CD1c-positive myeloid dendritic cell (primary cell): Measurements from ENCODE around the gene SETDB2.

Experiments
- DNase-seq: peaks from one replicate; pipeline ENCODE4 v3.0.0-alpha.2; 2016; ENCODE audit errors: extremely low spot score

Gene SETDB2, protein sequence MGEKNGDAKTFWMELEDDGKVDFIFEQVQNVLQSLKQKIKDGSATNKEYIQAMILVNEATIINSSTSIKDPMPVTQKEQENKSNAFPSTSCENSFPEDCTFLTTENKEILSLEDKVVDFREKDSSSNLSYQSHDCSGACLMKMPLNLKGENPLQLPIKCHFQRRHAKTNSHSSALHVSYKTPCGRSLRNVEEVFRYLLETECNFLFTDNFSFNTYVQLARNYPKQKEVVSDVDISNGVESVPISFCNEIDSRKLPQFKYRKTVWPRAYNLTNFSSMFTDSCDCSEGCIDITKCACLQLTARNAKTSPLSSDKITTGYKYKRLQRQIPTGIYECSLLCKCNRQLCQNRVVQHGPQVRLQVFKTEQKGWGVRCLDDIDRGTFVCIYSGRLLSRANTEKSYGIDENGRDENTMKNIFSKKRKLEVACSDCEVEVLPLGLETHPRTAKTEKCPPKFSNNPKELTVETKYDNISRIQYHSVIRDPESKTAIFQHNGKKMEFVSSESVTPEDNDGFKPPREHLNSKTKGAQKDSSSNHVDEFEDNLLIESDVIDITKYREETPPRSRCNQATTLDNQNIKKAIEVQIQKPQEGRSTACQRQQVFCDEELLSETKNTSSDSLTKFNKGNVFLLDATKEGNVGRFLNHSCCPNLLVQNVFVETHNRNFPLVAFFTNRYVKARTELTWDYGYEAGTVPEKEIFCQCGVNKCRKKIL

DNA sequence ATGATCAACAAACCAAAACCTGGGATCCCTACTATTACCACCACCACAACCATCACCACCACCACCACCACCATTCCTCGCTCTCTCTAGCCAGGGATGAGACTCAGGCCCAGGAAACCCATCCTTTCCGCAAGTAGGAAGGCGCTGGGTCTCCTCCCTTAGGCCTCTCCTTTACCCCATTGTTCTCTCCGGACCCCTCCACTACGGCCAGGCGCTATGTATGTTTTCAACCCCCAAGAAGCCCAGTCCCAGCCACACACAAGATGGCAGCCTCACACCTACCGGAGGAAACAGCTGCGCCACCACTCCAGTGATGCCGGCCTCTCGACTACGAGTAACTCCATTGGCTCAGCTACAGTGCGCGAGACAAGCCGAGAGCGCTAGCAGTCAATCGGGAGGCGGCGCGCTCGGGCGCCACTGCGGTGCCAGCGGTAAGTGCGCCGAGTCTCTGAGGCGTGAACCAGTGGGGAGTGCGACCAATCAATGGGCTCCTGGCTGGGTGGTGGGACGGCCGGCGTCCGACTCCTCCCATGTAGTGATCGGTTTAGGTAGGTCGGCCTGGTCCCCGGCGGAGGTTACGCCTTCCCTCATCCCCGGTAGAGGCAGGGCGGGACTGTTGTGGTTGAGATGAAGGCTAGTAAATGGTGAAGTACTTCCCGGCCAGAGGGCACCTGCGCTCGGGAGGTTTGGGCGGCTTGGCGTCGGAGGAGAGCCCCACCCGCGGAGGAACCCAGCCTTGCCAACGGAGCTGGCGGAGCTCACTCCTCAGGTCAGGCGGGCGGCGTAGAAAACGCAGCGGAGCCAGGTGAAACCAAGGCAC lies at the start of gene SETDB2, which contains the start of gene CAB39L:
Gene SETDB2, plus strand, starts transcription at position 571 of the 820 bp plus-strand sequence. CDS start 7,620 bp downstream, outside the sequence.
Gene CAB39L, minus strand, starts transcription at position 361 of the 820 bp plus-strand sequence. CDS start 61,154 bp downstream, outside the sequence.
- peak; percentile 99 for DNase-seq

- no peak for DNase-seq
Measured at GRCh38 chr13:49395451-49395865, 48.6 kb upstream of the SETDB2 start.

DNA sequence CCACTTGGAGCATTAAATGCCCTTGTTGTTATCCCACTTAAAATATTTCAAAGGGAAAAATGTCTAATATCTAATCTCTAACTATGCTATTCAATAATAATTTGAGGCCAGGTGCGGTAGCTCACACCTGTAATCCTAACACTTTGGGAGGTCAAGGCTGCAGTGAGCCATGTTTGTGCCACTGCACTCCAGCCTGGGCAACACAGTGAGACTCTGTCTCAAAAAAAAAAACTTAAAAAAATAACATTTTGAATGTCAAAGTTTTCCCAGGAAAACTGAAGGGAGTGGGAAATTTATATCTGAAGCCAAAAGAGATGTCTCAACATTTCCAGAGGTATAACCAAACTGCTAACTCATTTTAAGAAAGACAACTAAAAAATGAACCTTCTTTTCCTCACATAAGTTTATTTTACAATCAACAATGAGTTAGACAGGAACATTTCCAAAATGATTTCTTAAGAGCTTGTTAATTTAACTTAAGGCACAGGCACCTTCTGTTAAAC lies 48.1 kb upstream of the SETDB2 start:
- DNase-seq, result no peak

DNA sequence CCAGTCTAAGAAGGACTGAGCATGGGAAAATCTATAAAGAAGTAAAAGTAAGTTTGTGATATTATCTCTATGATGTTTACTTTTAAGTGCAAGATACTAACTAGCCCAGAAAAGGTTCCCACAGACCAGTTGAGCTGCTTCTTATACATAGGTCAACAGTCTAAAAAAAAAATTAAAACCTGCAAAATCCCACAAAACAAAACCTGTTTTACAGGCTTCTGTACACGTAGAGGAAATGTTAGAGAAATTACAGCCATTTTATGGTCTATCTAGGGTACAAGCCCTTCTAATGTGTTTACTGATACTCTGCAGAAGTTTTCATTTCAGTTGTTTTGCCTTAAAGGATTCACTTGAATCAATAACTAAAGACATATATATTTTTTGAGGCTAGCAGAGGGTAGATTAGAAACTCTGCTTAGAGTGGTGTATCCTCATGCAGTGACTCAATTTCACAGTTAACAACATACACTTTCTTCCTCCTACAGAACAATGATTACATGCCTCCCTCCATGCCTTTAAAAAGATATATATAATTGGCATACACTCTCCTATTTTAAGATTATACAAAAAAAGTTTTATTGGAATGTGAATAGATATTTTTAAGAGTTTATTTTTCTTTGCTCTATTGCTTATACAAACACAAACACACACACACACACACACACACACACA lies 44.1 kb upstream of the SETDB2 start:
- no peak for DNase-seq

DNA sequence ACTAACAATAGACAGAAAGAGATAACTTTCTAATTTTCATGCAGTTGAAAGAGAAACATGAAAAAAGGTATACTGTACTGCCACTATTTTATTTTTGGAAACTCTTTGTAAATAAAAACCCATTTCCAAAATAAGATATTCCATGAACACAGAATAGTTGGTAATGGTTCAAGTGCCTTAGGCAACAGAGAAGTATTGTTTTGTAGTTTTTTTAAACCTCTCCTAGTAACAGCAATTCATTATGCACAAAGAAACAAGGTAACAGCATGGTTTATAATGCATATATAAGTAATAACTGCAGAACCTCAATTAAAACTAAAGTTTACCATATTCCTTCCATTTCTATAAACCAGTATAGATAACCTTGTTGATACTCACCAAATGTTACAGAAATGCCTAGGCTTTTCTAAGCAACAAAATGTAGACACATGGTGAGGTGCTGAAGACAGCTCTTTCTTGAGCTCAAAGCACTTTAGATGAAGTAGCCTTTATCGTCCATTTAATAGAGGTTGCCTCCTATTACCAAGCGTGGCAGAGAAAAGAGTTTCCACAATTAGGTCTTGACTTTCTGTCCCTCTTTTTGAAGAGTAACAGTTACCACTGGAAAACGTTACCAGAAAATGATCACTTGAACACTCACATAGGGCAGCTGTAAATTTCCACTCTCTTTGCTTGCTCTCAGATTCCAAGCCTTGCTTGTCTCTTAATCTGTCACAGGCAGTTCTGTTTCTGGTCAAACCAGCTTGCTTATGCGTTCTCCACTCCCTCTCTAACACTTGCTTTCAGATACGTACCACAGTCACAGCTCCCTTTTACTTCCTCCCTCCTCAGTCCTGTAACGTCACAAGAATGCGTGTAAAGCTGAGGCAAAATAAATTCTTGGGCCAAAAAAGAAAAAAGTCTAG lies 43.1 kb upstream of the SETDB2 start:
- peak; percentile 44 for DNase-seq

DNA sequence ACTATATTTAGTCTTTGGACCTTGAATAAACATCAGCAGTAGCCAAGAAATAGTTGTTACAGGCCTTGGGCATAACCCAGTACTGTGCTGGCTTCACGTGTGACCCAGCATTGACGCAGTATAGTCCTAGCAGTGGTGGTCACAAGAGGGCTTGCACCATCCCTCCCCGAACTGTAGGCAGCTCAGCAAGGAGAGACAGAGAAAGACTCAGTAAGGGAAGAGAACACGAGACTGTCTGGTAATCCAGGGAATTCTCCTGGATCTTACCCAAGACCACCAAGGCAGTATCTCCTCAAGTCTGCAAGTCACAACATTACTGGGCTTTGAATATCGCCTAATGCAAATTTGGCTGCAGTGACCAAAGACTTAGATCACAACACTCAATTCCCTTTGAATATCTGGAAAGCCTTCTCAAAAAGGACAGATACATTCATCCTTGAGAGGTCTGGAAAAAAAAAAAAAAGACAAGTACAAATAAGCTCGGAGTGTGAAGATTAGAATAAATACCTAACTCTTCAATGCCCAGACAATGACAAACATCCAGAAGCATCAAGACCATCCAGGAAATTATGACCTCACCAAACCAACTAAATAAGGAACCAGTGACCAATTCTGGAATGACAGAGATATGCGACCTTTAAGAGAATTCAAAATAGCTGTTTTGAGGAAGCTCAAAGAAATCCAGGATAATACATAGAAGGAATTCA lies 39.9 kb upstream of the SETDB2 start:
- DNase-seq, result peak; percentile 45

DNA sequence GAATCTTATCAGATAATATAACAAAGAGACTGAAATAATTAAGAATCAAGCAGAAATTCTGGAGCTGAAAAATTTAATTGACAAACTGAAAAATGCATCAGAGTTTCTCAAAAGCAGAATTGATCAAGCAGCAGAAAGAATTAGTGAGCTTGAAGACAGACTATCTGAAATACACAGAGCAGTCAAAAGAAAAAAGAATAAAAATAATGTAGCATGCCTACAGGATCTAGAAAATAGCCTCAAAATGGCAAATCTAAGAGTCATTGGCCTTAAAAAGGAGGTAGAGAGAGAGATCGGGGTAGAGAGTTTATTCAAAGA lies 39.4 kb upstream of the SETDB2 start:
- no peak for DNase-seq

- DNase-seq, result no peak
Measured at GRCh38 chr13:49407068-49407467, 37.0 kb upstream of the SETDB2 start.

GRCh38 chr13:49407936-49408335 lies 36.1 kb upstream of the SETDB2 start:
- DNase-seq, result no peak

- no peak for DNase-seq
Measured at GRCh38 chr13:49409008-49409407, 35.1 kb upstream of the SETDB2 start.

- no peak for DNase-seq
Measured at GRCh38 chr13:49410006-49410405, 34.1 kb upstream of the SETDB2 start.

GRCh38 chr13:49410477-49410876 lies 33.6 kb upstream of the SETDB2 start:
- no peak for DNase-seq

GRCh38 chr13:49411353-49411752 lies 32.7 kb upstream of the SETDB2 start:
- no peak for DNase-seq

GRCh38 chr13:49412749-49413148 lies 31.3 kb upstream of the SETDB2 start:
- DNase-seq, result no peak

GRCh38 chr13:49417161-49417560 lies 26.9 kb upstream of the SETDB2 start:
- DNase-seq, result no peak

DNA sequence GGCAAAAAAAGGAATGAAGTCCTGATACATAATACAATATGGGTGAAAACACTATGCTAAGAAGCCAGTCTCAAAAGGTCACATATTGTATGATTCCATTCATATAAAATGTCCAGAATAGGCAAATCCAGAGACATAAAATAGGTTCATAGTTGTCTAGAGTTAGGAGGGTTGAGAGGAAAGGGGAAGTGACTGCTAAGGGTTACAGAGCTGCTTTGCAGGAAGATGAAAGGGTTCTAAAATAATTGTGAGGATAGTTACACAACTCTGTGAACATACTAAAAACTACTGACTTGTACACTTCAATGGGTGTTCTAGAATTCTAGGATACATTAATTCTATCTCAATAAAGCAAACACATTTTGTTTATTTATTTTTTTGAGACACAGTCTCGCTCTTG lies 25.9 kb upstream of the SETDB2 start:
- DNase-seq, result peak; percentile 20

GRCh38 chr13:49419276-49419675 lies 24.8 kb upstream of the SETDB2 start:
- DNase-seq, result peak; percentile 56

DNA sequence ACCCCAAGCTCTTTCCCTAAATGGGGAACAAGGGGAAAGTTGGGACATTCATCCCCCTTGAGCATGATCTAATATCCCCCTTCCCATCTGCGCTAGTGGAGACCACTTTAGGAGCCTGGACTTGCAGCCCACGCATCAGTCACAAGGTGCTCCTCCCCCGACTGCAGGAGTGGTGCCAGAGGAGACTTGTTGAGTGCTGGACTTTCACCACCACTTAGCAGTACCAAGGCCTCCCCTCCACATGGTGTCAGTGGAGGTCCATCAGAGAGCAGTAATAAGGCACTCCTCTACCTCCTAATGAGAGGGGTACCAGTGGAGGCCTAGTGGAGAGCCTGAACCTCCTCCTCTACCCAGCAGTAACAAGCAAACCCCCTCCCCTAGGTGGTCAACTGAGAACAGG lies 22.7 kb upstream of the SETDB2 start:
- DNase-seq, result peak; percentile 12

DNA sequence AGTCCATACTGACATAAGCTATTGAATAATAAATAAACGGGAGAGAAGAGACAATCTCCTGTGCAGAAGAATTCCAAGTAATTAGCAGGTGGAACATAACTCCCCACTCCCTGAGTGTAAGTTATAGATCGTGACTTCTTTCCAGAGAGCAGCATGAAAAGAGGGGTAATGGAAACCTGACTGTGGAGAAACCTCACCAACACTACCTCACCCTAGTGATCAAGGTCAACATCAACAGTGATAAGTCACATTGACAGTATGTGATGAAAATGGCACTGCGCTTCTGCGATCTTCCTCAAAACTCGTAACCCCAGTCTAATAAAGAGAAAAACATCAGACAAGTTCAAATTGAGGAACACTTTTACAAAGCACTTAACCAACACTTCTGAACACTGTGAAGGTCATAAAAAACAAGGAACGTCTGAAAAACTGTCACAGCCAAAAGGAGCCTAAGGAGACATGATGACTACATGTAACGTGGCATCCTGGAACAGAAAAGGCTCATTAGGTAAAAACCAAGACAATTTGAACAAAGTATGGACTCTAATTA lies 20.0 kb upstream of the SETDB2 start:
- no peak for DNase-seq
